PC-3 (cell line): ENCODE data around the gene OMP. TPM values are rescaled to one million over a fixed set of nuclear protein-coding genes. Genes with fewer than 3 reads are reported as not detected.

ENCODE experiments used
- ATAC-seq: fragments of 200-7000 bp; cut with Tn5 transposase; 2 replicates; pipeline ENCODE4 v1.9.1; 2020; ENCODE audit warnings: mild to moderate bottlenecking, moderate library complexity
- BruUV-seq: library from RNA; stranded (reverse); fragments of 400-500 nt; replicated peaks from 2 replicates; lab custom pipeline; 2021; lab: Mats Ljungman, UMichigan
- CTCF ChIA-PET: fragments of 300-600 bp; sonication (Branson Sonifier 250); formaldehyde crosslinking; loops from one replicate; lab custom pipeline; 2022; ENCODE audit warnings: antibody characterized with exemption; lab: Charles Lee
- POLR2A ChIA-PET: fragments of 300-600 bp; sonication (Branson Sonifier 250); formaldehyde crosslinking; loops from one replicate; lab custom pipeline; 2022; ENCODE audit warnings: antibody characterized with exemption; ENCODE audit not compliant: unreplicated experiment; lab: Charles Lee
- DNase-seq: peaks from one replicate; pipeline ENCODE4 v3.0.0-alpha.2; 2015
- H2AFZ ChIP-seq: fragments of 300-600 bp; sonication (generic); 2 replicates; pipeline ENCODE4 v1.6.0; 2016; ENCODE audit warnings: antibody characterized with exemption, low read length
- H3F3A ChIP-seq: fragments of 300-600 bp; sonication (generic); one replicate; pipeline ENCODE4 v1.6.0; 2017; ENCODE audit warnings: antibody characterized with exemption, low read length, control low read depth, mild to moderate bottlenecking; ENCODE audit not compliant: unreplicated experiment
- H3K27ac ChIP-seq: fragments of 300-600 bp; sonication (generic); 2 replicates; pipeline ENCODE4 v1.5.1; 2016; ENCODE audit warnings: mild to moderate bottlenecking, low read length
- H3K27me3 ChIP-seq: fragments of 300-600 bp; sonication (generic); 2 replicates; pipeline ENCODE4 v1.6.1; 2016; ENCODE audit warnings: low read length, mixed read lengths
- H3K36me3 ChIP-seq: fragments of 300-600 bp; sonication (generic); 2 replicates; pipeline ENCODE4 v1.6.1; 2016; ENCODE audit warnings: low read depth, mixed run types, low read length, mixed read lengths
- H3K4me1 ChIP-seq: fragments of 300-600 bp; sonication (generic); 2 replicates; pipeline ENCODE4 v1.5.1; 2016; ENCODE audit warnings: low read length; ENCODE audit not compliant: insufficient read depth
- H3K4me2 ChIP-seq: fragments of 300-600 bp; sonication (generic); 2 replicates; pipeline ENCODE4 v1.6.0; 2016; ENCODE audit warnings: low read length
- H3K4me3 ChIP-seq: fragments of 300-600 bp; sonication (generic); 2 replicates; pipeline ENCODE4 v1.5.1; 2016; ENCODE audit warnings: mild to moderate bottlenecking, low read length, mixed read lengths
- H3K79me2 ChIP-seq: fragments of 300-600 bp; sonication (generic); 2 replicates; pipeline ENCODE4 v1.6.1; 2017; ENCODE audit warnings: low read length, mixed read lengths
- H3K9ac ChIP-seq: fragments of 300-600 bp; sonication (generic); 2 replicates; pipeline ENCODE4 v1.6.0; 2016; ENCODE audit warnings: mild to moderate bottlenecking, low read length
- H3K9me2 ChIP-seq: fragments of 300-600 bp; sonication (generic); replicated peaks from 2 replicates; pipeline ENCODE4 v1.6.1; 2016; ENCODE audit warnings: mixed run types, low read length, mixed read lengths
- H3K9me3 ChIP-seq: fragments of 300-600 bp; sonication (generic); 2 replicates; pipeline ENCODE4 v1.6.1; 2016; ENCODE audit warnings: low read length, mixed read lengths
- H4K20me1 ChIP-seq: fragments of 300-600 bp; sonication (generic); 2 replicates; pipeline ENCODE4 v1.6.1; 2016; ENCODE audit warnings: low read length, mixed read lengths
- EZH2 ChIP-seq: fragments of 300-600 bp; sonication (generic); IDR thresholded peaks from one replicate; pipeline ENCODE4 v1.6.1; 2017; ENCODE audit warnings: antibody characterized with exemption, mild to moderate bottlenecking, low read length; ENCODE audit not compliant: unreplicated experiment
- EZH2phosphoT487 ChIP-seq: fragments of 300-600 bp; sonication (generic); IDR thresholded peaks from 2 replicates; pipeline ENCODE4 v1.6.1; 2018; ENCODE audit warnings: mild to moderate bottlenecking, antibody characterized with exemption, low read length, borderline replicate concordance
- intact Hi-C: fragments of 100-400 bp; cut with micrococcal nuclease; formaldehyde crosslinking; loops from 2 replicates; pipeline ENCODE4 v1.9.0; 2023
- total RNA-seq: library from RNA; depleted of rRNA; stranded (reverse); fragments of >200 nt; gene quantifications from 2 replicates; pipeline ENCODE4 v1.2.3, GENCODE V29; 2014
- TF ChIP-seq, protein P1 (sequence below): fragments of 300-600 bp; sonication (generic); conservative IDR thresholded peaks from 2 replicates; pipeline ENCODE4 v1.5.1; 2017; ENCODE audit warnings: antibody characterized with exemption, low read depth, mild to moderate bottlenecking, low read length

Gene OMP
- total RNA-seq, 1 experiment from 2014 or later: not detected

DNA sequence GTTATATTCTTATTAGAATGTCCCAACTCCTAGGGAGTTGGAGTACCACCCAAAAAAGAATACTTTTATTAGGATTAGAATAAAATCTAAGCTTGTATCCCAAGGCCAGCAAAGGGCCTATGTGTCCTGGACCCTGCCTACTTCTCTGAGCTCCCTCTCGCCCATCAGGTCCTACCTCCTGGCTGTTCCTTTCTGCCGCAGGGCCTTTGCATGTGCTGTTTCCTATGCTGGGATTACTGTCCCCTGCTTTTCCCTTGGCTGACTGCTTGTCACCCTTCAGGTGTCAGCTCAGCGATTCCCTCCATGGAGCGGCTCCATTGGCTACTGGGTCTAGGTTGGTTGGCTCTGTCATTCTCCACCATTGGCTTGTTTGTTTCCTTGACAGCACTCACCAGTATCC is 38.8 kb downstream of the OMP start:
- no peak overlapping the region for H3K4me3 ChIP-seq
- H3K79me2 ChIP-seq: no peaks in the 10 kb centered on the region
- POLR2A ChIA-PET: no interaction called here
- H3K9ac ChIP-seq: no peak overlapping the region
- 0 out of 2 replicates have a peak overlapping the region, but pooled peaks have one; percentile 11 for H3K27ac ChIP-seq
- H3K27me3 ChIP-seq: no peaks in the 10 kb centered on the region
- no peak overlapping the region for H3K4me2 ChIP-seq
- CTCF ChIA-PET: no interaction called here
- TF ChIP-seq EZH2phosphoT487 (no peak), EZH2 (no peak)
- no peaks in the 10 kb centered on the region for H3K9me2 ChIP-seq
- H4K20me1 ChIP-seq: no peaks in the 10 kb centered on the region
- BruUV-seq: no TSS peak
- no peaks in the 10 kb centered on the region for H3K9me3 ChIP-seq
- DNase-seq (no peak), ATAC-seq (no peak)
- peaks cover 8% of the 10 kb centered on the region for H3K4me1 ChIP-seq
- H2AFZ ChIP-seq: no peak overlapping the region
- intact Hi-C loops: no loop called here
- H3K36me3 ChIP-seq: no peaks in the 10 kb centered on the region
- H3F3A ChIP-seq: no peaks in the 10 kb centered on the region

DNA sequence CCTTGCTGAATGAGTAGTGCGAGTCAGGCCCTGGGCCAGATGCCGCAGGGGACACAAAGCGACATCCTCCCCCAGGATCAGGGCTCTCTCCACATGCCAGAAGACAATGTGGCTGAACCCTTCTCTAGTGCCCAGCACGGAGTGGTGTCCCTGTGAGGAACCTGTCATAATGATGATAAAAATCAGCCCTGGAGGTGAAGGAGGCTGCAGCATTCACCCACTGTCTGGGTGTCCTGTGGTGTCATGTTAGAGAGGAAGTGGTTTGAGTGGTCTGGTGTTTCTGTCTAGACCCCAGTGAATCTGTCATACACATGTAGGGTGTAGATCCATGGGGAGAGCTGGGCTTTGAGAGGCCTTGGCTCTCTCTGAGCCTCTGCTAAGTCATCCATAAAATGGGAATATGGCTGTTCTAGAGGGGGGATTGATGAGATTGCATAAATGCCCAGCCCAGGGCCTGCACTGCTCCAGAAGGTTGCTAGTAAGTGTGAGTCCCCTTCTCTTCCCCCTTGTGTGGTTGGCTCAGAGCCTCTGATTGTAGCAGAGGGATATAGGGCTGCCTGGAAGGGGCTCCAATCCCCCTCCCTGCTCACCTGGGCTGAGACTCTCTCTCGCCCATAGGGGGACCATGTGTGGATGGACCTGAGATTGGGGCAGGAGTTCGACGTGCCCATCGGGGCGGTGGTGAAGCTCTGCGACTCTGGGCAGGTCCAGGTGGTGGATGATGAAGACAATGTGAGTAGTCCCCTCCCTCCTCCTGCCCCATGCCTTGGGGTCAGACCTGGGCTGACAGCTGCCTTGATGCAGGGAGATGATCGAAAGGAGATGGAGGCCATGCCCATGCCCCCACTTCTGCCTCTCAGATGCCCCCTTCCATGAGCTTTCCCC is 39.7 kb downstream of the OMP start:
- H3K79me2 ChIP-seq: no peaks in the 10 kb centered on the region
- intact Hi-C loops: no loop called here
- no peak for TF ChIP-seq EZH2
- TF ChIP-seq, protein P1, sequence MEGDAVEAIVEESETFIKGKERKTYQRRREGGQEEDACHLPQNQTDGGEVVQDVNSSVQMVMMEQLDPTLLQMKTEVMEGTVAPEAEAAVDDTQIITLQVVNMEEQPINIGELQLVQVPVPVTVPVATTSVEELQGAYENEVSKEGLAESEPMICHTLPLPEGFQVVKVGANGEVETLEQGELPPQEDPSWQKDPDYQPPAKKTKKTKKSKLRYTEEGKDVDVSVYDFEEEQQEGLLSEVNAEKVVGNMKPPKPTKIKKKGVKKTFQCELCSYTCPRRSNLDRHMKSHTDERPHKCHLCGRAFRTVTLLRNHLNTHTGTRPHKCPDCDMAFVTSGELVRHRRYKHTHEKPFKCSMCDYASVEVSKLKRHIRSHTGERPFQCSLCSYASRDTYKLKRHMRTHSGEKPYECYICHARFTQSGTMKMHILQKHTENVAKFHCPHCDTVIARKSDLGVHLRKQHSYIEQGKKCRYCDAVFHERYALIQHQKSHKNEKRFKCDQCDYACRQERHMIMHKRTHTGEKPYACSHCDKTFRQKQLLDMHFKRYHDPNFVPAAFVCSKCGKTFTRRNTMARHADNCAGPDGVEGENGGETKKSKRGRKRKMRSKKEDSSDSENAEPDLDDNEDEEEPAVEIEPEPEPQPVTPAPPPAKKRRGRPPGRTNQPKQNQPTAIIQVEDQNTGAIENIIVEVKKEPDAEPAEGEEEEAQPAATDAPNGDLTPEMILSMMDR: no peak
- TF ChIP-seq EZH2phosphoT487: no peak
- H3K4me3 ChIP-seq: no peak overlapping the region
- H3K4me1 ChIP-seq: peaks cover 6% of the 10 kb centered on the region; the same call in 1 of the 2 replicates
- H2AFZ ChIP-seq: no peak overlapping the region
- no peaks in the 10 kb centered on the region for H3K9me2 ChIP-seq
- CTCF ChIA-PET: no interaction called here
- no peak overlapping the region for H3K27ac ChIP-seq
- BruUV-seq: no TSS peak
- H4K20me1 ChIP-seq: no peaks in the 10 kb centered on the region
- H3F3A ChIP-seq: no peaks in the 10 kb centered on the region
- H3K4me2 ChIP-seq: no peak overlapping the region
- no peak overlapping the region for H3K9ac ChIP-seq
- ATAC-seq (no peak), DNase-seq (no peak)
- H3K9me3 ChIP-seq: no peaks in the 10 kb centered on the region
- POLR2A ChIA-PET: no interaction called here
- no peaks in the 10 kb centered on the region for H3K36me3 ChIP-seq
- H3K27me3 ChIP-seq: no peaks in the 10 kb centered on the region

DNA sequence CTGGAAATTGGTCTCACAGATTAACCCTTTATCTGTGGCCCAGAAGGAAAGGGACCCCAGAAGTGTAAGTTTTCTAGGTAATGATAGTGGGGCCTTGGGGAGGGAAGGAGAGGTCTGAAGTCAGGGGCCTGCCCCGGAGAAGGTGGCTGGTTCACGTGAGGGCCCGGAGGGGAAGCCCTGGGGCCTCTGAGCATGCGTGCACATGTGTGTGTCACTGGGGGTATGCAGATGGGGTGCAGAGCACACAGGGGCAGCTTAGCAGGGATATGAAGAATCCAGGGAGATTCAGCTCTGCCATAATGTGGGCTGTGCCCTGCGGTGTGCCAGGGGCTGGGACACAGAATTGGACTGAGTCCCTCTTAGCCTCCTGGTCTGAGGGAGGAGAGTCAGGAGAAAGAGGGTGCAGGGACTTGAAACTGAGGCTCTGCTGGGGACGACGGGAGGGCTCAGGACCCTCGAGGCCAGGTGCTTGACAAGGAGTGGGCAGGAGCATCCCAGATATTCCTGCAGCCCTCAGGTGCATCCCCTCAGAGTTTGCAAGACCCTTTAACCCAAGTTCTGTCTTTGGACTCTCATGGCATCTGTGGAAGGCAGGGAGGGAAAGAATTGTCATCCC is 40.9 kb downstream of the OMP start:
- no peak for ATAC-seq
- no TSS peak for BruUV-seq

More for the DNA sequence above, 40.9 kb downstream of the OMP start:
- H3F3A ChIP-seq: no peaks in the 10 kb centered on the region
- no peak overlapping the region for H3K4me2 ChIP-seq
- ChIA-PET CTCF (no interaction called here), POLR2A (no interaction called here)
- no peaks in the 10 kb centered on the region for H3K79me2 ChIP-seq
- no peaks in the 10 kb centered on the region for H3K27me3 ChIP-seq
- no peak overlapping the region for H3K9ac ChIP-seq
- H4K20me1 ChIP-seq: no peaks in the 10 kb centered on the region
- TF ChIP-seq EZH2phosphoT487: no peak
- H3K4me1 ChIP-seq: peaks cover 6% of the 10 kb centered on the region; the same call in 1 of the 2 replicates
- intact Hi-C loops: no loop called here
- H3K27ac ChIP-seq: no peak overlapping the region
- H3K36me3 ChIP-seq: no peaks in the 10 kb centered on the region
- H2AFZ ChIP-seq: no peak overlapping the region
- H3K4me3 ChIP-seq: no peak overlapping the region
- no peaks in the 10 kb centered on the region for H3K9me2 ChIP-seq
- H3K9me3 ChIP-seq: no peaks in the 10 kb centered on the region
- DNase-seq: no peak
